NCI-H1417 (cell line): ENCODE results near the gene FCRLA.
"Not testable (repeated sequence)": the region's sequence is repeated elsewhere in the genome, so short reads cannot be mapped to it uniquely, and the experiment has no call there.

Source experiments
- DNase-seq, 3 experiments: peaks; one replicate each; lab custom pipeline; 2025; lab: John Stamatoyannopoulos, UW

FCRLA gene

DNA sequence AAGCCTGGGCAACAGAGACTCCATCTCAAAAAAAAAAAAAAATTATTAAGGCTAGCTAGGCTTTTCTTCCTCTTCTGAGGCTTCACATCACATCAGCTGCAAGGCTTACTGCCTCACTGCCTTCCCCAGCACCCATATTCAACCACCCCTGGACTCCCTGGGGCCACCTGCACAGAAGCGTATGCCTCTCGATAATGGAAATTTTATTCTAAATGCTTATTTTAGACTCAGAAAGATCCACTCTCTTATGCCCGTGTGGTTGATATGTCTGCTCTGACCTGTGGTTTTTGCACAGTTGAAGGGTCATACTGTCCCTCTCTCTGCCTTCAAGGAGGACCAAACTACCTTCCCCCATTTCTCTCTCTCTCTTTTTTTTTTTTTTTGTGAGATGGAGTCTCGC lies 1.5 kb upstream of the FCRLA start:
- DNase-seq, result no peak

DNA sequence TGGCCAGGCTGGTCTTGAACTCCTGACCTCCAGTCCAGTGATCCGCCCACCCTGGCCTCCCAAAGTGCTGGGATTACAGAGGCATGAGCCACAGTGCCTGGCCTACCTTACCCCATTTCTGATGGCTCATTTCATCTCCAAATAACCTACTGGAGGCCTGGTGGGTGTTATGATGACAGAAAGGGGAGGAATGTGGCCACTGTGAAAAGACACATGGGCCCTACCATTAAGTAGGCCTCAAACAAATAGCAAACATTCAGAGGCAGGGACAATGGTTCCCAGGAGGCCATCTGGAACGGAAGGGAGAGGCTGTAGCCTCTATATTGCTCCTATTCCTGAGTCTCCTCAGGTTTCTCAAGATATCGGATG lies 932 bp upstream of the FCRLA start:
- no peak for DNase-seq

GRCh38 chr1:161707503-161707902 lies 474 bp downstream of the FCRLA start:
- no peak for DNase-seq

DNA sequence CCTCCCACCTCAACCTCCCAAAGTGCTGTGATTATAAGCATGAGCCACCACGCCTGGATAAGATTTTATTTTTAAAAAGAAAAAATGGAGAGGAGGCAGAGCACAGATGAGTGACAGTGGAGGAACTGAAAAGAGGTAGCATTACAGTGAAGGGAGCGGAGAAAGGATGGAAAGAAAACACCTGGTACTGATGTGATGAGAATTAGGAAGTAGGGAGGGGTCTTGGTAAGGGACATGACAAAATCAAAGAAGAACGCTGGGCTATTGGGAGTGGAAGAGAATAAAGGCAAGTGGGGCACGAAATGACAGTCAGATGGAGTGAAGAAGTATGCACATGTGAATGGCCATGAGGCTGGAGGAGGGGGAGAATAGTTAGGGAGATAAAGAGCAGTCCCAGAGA lies 2.3 kb downstream of the FCRLA start:
- DNase-seq, result no peak

DNA sequence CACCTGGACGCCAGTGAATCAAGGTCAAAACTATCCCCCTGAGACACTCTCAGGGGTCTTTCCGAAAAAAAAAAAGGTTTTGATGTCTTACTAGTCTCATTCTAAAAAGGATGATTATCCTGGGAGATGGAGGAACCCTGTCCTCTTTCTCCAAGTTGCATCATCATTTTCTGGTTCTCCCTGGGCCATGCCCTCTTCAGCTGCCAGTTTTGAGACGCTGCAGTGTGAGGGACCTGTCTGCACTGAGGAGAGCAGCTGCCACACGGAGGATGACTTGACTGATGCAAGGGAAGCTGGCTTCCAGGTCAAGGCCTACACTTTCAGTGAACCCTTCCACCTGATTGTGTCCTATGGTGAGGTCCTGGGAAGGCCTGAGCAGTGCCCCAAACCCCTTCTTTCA lies 3.5 kb downstream of the FCRLA start:
- no peak for DNase-seq

DNA sequence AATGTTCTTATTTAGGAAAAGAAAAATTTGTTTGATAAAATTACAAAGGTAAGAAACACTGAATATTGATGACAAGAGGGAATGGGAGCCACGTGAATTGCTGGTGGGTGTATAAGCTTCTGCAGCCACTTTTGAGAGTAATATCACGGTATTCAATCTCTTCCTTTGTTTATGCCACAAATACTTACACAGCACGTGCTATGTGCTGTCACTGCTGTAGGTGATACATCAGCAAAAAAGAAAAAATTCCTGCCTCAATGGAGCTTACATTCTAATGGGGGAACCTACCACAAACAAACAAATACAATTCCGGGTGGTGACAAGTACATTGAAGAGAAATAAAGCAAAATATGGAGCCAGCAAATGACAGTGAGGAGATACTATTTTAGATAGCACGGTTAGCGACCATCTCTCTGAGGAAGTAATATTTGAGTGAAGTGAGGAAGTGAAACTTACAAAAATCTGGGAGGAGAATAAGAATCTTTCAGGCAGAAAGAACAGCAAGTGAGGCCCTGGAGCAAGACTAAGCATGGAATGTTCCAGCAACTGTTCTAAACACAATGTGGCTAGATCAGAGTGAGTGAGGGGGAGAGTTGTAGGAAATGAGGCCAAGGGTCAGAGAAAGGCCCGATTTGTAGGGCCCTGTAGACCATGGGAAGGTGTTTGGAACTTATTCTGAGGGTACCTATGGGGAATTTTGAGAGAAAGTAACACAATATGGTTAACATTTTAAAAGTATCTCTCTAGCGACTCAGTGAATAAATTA lies 11.7 kb downstream of the FCRLA start:
- no peak for DNase-seq

GRCh38 chr1:161719325-161719611 lies 12.2 kb downstream of the FCRLA start:
- DNase-seq, result no peak

- no peak for DNase-seq
Measured at GRCh38 chr1:161720422-161720821, 13.4 kb downstream of the FCRLA start.

DNA sequence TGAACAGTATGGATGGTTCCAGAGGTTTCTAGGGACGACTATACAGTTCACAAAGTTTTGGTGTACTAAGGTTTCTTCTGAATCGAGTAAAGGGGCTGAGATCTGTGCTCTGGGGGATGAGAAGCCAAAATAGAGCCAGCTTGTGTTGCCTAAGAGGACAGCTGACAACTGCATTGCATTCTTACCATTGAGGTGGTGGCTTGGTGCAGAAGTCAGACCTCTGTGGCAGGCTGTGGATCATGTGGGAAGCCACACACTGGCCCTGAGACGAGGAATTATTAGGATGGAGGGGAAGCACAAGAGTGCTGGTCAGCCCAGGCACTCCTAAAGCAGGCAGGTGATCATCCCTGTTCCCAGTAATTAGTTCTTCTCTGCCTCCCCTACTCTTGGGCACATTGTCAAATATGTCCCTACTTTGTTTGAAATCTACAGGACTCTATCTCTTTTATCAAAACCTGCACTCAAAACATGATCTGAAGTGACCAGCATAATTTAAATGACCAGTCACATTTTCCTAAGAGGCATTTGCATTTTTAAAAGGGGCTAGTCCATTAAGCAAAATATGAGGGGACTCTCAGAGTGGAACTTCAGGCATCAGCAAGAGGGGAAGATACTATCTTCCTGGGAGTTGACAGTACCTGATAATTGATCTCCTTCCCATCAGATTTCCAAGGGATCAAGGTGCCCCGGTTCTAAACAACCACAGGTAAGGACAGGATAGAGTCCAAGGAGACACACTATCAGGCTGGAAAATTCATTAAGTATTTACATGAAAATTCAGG lies 14.1 kb downstream of the FCRLA start, which contains the start of gene FCRLB:
FCRLB (plus strand) TSS at position 589 of the 782 bp plus-strand sequence. CDS start 1,129 bp downstream, outside the sequence.
- DNase-seq, result no peak

DNA sequence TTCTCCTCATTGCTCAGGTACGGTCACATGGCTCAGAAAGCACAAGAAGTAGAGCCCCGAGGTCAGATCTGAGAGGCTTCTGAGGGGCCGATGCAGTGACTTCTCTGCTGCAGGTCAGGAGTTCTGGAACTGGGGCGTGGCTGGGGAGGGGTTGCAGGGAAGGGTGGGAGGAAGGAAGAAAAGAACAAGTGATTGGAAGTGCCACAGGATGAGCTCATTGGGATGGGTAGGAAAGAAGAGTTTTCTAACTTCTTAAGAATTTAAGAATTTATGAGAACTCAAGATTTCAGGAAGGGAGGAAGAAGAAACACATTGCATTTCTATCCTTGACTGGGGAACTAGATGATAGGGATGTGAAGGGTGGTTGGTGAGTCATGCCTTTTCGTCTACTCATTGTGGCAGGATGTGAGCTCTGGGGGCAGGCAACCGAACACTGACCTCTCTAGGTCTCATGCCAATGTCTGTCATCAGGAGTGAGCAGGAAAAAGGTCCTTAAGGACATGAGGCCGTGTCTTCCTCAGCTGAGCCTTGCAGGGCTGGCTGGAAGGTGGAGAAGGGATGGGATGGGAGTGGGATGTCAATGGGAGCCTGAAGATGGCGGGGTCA lies 14.8 kb downstream of the FCRLA start:
- no peak for DNase-seq

GRCh38 chr1:161722406-161722805 lies 15.4 kb downstream of the FCRLA start:
- DNase-seq, result no peak

DNA sequence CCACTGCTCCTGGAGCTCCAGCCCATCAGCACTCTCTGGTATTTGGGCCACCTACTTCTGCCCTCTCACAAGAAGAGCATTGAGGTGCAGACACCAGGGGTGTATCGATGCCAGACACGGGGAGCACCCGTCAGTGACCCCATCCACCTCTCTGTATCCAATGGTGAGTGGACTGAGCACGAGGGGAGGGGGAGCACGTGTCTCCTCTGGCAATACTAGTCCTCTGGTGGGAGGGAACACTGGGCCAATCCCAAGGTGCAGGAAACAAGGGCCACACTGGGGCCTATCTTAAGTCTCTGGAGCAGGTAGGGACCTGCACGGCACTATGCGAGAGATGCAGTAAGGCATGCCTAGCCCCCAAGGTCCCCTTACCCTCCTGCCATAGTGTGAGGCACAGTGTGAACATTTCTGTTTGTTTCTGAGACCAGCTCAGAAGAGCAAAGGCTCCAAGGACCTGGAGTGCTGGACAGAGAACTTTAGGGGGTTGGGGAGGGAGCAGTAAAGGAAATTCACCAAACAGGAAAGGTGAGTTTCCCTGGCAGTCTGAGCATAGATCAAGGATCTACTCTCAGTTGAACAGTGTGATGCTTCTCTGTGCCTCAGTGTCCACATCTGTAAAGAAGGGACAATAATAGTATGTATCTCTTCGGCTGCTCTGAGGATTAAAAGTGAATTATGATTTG lies 16.6 kb downstream of the FCRLA start:
- DNase-seq, result no peak

- DNase-seq, result not testable (repeated sequence)
Measured at GRCh38 chr1:161725258-161725907, 18.4 kb downstream of the FCRLA start.

DNA sequence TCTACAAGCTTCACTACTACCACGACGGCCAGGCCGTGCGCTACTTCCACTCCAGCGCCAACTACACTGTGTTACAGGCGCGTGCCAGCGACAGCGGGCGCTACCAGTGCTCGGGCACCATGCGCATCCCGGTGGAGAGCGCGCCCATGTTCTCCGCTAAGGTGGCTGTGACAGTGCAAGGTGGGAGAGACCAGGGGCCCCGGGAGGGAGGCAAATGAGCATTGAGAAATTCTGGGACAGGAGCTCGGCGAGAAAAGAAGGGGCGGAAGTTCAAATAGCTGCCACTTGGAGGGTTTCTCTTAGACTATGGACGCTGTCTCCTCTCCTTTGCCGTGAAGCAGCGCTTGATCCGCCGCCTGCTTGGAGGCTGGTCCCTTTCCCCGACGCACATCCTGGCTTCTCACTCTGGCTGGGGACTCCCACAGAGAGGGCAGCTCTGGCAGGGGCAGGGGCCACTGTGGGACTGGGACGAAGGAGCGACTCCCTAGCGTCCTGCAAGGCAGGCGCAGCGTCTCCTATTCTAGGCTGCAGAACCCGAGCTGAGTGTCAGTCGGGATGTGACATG lies 19.0 kb downstream of the FCRLA start:
- DNase-seq, result peak in 2 of 3 experiments; percentile 67 to 70

DNA sequence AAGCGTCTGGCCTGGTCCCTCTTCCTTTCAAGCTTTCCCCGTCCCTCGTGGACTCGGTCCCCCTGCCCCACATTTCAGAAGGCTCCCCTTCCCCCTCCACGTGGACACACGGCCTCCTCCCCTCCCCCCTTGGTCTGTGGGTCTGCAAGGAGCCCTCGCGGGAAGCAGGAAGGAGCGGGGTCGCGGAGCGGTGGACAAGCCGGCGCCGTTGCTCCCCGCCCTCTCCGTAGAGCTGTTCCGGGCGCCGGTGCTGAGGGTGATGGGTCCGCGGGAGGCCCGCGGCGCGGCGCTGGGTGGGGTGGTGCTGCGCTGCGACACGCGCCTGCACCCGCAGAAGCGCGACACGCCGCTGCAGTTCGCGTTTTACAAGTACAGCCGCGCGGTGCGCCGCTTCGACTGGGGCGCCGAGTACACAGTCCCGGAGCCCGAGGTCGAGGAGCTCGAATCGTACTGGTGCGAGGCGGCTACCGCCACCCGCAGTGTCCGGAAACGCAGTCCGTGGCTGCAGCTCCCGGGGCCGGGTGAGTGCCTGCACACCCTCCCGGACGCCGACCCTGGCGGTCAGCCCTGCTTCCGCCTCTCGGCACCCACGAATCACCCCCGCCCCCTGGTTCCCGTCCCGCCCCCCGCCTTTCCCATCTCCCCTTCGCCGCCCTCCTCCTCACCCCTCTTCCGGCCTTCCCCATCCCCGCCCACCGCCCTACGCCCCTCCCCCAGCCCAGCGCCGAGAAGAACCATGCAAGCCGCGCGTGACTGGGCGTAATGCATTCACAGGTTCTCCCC lies 19.6 kb downstream of the FCRLA start:
- peak in 2 of 3 experiments; percentile 78 to 79 for DNase-seq

DNA sequence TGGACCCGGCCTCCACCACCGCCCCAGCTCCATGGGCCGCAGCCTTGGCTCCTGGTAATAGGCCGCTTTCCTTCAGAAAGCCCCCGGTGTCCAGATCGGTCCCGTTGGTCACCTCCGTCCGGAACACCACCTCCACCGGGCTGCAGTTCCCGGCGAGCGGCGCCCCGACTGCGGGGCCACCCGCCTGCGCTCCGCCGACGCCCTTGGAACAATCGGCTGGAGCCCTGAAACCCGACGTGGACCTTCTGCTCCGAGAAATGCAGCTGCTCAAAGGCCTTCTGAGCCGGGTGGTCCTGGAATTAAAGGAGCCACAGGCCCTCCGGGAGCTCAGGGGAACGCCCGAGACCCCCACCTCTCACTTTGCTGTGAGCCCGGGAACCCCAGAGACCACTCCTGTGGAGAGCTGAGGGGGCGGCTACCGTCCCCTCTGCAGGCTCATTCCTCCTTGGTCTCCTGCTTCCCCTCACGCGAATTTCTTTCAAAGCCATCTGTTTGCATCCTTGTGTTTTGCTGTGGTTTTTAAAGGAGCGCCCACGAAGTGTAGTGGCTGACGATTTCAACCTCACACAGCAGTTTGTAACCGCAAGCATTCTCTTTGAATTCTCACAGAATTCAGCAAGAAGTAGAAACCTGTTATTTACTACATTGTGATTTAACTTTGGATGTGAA lies 20.4 kb downstream of the FCRLA start:
- no peak for DNase-seq

DNA sequence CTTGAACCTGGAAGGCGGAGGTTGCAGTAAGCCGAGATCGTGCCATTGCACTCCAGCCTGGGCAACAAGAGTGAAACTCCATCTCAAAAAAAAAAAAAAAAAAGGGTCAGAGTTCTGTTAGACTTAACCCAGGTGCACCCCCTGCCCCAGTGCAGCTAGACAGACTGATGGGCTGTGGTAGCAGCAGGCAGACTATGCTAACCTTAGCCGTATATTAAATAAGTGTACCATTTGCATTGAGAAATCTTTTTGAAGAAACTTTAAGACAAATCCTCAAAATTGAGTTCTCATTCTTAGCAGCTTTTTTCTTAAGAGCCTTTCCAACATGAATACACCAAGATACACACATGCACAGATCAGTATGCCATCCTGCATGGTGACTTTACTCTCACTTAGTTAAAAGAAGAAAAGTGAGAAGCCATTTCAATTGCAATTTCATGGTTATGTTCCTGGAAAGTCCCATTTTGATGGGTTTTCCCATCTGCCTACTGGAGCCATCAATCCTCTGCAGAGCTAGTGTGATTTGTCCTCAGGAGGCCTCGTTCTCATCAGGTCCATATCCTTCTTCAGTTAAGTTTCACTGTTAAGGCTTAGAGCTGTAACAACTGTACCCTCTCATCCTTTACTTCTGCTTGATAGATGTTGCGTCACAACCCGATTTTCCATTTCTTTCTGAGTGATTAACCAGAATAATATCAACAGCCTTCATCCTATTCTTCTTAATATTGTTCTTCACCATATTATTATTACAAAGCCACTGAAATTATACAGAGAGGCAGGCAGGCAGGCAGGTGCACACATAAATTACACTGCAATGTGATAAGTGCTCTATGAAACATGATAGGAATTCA lies 21.6 kb downstream of the FCRLA start:
- DNase-seq, result no peak

DNA sequence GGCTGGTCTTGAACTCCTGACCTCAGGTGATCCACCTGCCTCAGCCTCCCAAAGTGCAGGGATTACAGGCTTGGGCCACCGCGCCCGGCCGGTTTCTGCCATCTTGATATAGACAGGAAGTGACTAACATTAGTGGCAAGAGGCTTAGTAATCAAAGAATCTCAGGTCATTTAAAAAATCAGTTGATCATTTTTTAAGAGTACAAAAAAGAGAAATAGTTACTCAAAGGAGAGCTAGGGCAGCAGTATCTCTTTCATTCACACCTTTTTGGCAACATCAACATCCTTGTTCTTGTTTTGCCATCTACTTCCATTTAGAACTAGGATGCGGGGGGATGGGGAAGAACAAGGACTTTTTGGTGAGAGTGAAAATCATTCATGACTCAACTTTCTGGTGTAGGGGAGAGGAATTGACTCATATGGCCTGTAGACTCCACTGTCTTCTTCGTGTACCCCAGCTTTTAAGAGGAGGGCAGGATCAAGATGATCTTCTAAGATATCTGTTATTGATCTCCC lies 23.1 kb downstream of the FCRLA start:
- no peak for DNase-seq

DNA sequence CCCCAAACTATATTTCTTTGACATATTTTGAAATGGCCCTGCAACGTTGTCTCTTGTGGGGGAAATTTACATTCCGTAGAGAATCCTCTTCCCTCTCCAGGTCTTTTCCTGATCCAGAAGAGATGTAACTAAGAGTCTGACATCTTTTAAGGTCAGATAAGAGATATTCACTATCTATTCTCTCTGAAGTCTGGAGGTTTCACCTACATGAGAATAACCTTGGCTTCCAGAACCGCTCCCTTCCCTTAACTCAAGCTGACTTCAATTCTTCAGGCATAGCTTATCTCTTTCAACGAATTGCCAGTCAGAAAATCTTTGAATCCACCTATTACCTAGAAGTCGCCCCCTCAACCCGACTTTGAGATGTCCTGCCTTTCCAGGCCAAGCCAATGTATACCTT lies 24.2 kb downstream of the FCRLA start:
- DNase-seq, result no peak
